ENCODE measurements around the gene PRAMEF20.

PRAMEF20 gene

GRCh38 chr1:13465515-13465914 lies 55.3 kb downstream of the PRAMEF20 start:
- DNase-seq, result no peak

GRCh38 chr1:13469343-13469742 lies 59.1 kb downstream of the PRAMEF20 start:
- DNase-seq, result no peak
